GM21619 (cell line): Measurements from ENCODE around the gene PNPT1.
"Not testable (repeated sequence)": the region's sequence is repeated elsewhere in the genome, so short reads cannot be mapped to it uniquely, and the experiment has no call there.

ENCODE experiments used
- ATAC-seq: cut with Tn5 transposase; IDR thresholded peaks from one replicate; pipeline ENCODE4 v1.9.1; 2021; ENCODE audit not compliant: unreplicated experiment

Gene PNPT1

GRCh38 chr2:55693181-55694125, at the start of gene PNPT1:
Gene PNPT1 (minus strand): TSS chr2:55693844. CDS start chr2:55693823, 21 bp downstream.
- peak; percentile 100 for ATAC-seq

- no peak for ATAC-seq
These were observed 49.4 kb upstream of the PNPT1 start for GRCh38 chr2:55742996-55743395.

GRCh38 chr2:55736019-55736536, 42.4 kb upstream of the PNPT1 start:
- ATAC-seq: not testable (repeated sequence)

- ATAC-seq: no peak
These were observed 41.1 kb upstream of the PNPT1 start for GRCh38 chr2:55734726-55735125.

GRCh38 chr2:55733335-55733734, 39.7 kb upstream of the PNPT1 start:
- no peak for ATAC-seq

GRCh38 chr2:55732854-55733253, 39.2 kb upstream of the PNPT1 start:
- no peak for ATAC-seq

- ATAC-seq: no peak
These were observed 35.6 kb upstream of the PNPT1 start for GRCh38 chr2:55729136-55729685.

GRCh38 chr2:55721596-55722215, 28.1 kb upstream of the PNPT1 start:
- ATAC-seq: no peak

GRCh38 chr2:55720417-55720816, 26.8 kb upstream of the PNPT1 start:
- no peak for ATAC-seq

GRCh38 chr2:55719852-55720251, 26.2 kb upstream of the PNPT1 start:
- no peak for ATAC-seq

GRCh38 chr2:55718165-55719008, 24.7 kb upstream of the PNPT1 start:
- ATAC-seq: no peak

GRCh38 chr2:55715626-55716025, 22.0 kb upstream of the PNPT1 start:
- no peak for ATAC-seq

GRCh38 chr2:55715178-55715577, 21.5 kb upstream of the PNPT1 start:
- not testable (repeated sequence) for ATAC-seq

GRCh38 chr2:55712477-55713060, 18.9 kb upstream of the PNPT1 start:
- no peak for ATAC-seq

- ATAC-seq: no peak
These were observed 16.4 kb upstream of the PNPT1 start for GRCh38 chr2:55710025-55710424.

GRCh38 chr2:55707751-55708150, 14.1 kb upstream of the PNPT1 start:
- no peak for ATAC-seq

- not testable (repeated sequence) for ATAC-seq
These were observed 12.6 kb upstream of the PNPT1 start for GRCh38 chr2:55706258-55706657.

- no peak for ATAC-seq
These were observed 11.5 kb upstream of the PNPT1 start for GRCh38 chr2:55705027-55705653.

GRCh38 chr2:55703350-55703749, 9.7 kb upstream of the PNPT1 start:
- no peak for ATAC-seq

GRCh38 chr2:55692740-55693139, 904 bp downstream of the PNPT1 start:
- ATAC-seq: peak; percentile 4
